Heart left ventricle (tissue), 16 donors: Measurements from ENCODE around the gene UXT. TPM values are rescaled to one million over a fixed set of nuclear protein-coding genes. Genes with fewer than 3 reads are reported as not detected.

ENCODE experiments used
- ATAC-seq, 4 donors: fragments of 200-7000 bp; cut with Tn5 transposase; one replicate each; pipeline ENCODE4 v1.9.1; 2020 to 2022; ENCODE audit warnings: moderate library complexity in 4 of 4, mild to moderate bottlenecking in 3 of 4, moderate number of reproducible peaks in 1 of 4
- DNase-seq, 5 donors: peaks; one replicate each; pipeline ENCODE4 v3.0.0-alpha.2; 2020
- H3K27ac ChIP-seq, 12 donors: fragments of 200-600 bp; sonication (generic) in 4 of 12; one replicate each; pipeline versions ENCODE4 v1.5.0 to v1.8.0; 2016 to 2022; ENCODE audit warnings: mild to moderate bottlenecking in 2 of 12
- H3K27me3 ChIP-seq, 9 donors: fragments of 200-600 bp; sonication (generic) in 2 of 9; one replicate each; pipeline versions ENCODE4 v1.5.1 to v1.8.0; 2016 to 2022; ENCODE audit warnings: mild to moderate bottlenecking in 3 of 9
- H3K36me3 ChIP-seq, 9 donors: fragments of 200-600 bp; sonication (generic) in 2 of 9; one replicate each; pipeline versions ENCODE4 v1.5.0 to v1.8.0; 2018 to 2022; ENCODE audit warnings: mild to moderate bottlenecking in 2 of 9
- H3K4me1 ChIP-seq, 12 donors: fragments of 200-600 bp; sonication (generic) in 4 of 12; one replicate each; pipeline versions ENCODE4 v1.5.0 to v1.8.0; 2016 to 2022; ENCODE audit warnings: mild to moderate bottlenecking in 3 of 12
- H3K4me3 ChIP-seq, 12 donors: fragments of 200-600 bp; sonication (generic) in 4 of 12; one replicate each; pipeline versions ENCODE4 v1.5.0 to v1.8.0; 2017 to 2022; ENCODE audit warnings: mild to moderate bottlenecking in 9 of 12, moderate library complexity in 4 of 12
- H3K9me3 ChIP-seq, 12 donors: fragments of 200-600 bp; sonication (generic) in 4 of 12; one replicate each; pipeline versions ENCODE4 v1.5.0 to v1.8.0; 2016 to 2022; ENCODE audit warnings: mild to moderate bottlenecking in 1 of 12
- CTCF ChIP-seq, 12 donors: fragments of 200-600 bp; sonication (generic) in 4 of 12; IDR thresholded peaks; one replicate each; pipeline versions ENCODE4 v1.5.0 to v1.8.0; 2018 to 2022; ENCODE audit warnings: antibody characterized with exemption in 12 of 12, mild to moderate bottlenecking in 5 of 12
- POLR2A ChIP-seq, 2 donors: fragments of 450-650 bp; IDR thresholded peaks; one replicate each; pipeline ENCODE4 v1.6.1; 2017; ENCODE audit warnings: antibody characterized with exemption in 2 of 2, mild to moderate bottlenecking in 2 of 2, moderate library complexity in 2 of 2
- WGBS, 4 donors: extraction: QIAGEN DNeasy Blood & Tissue Kit in 2 of 4; methylation state at CpG; one replicate each; pipeline versions ENCODE4 v1.1.5 to v1.1.7; 2013 to 2018; 5-methylcytosine and 5-hydroxymethylcytosine counted together
- intact Hi-C, 10 donors: fragments of 100-400 bp; cut with DNase I; formaldehyde crosslinking; loops; one replicate each; pipeline versions ENCODE4 v1.11.1 to v1.14.2; 2022
- polyA plus RNA-seq, 2 donors: library from polyadenylated mRNA; stranded (reverse); fragments of 200-250 nt; gene quantifications; one replicate each; pipeline ENCODE4 v1.2.3, GENCODE V29; 2013
- total RNA-seq, 9 donors: library from RNA; depleted of rRNA in 2 of 9; stranded (reverse); fragments of >200 nt in 2 of 9; fragmentation: NEBNext Ultra II Directional in 3 of 9; extraction: Animal tissue kit (Norgen Biotek cat#: 25700) in 3 of 9; gene quantifications; one replicate each; pipeline versions ENCODE4 v1.1.0 to v1.2.4, GENCODE V29; 2016 to 2023
- donor health status: ischemic (EF 13 %, LVEDD 7.1; RV severe dilation, severe dysfunction).
- donor health status: healthy with polysubstance abuse.
- donor health status: DM: no; HTN: yes; CAD: no.
- donor health status: DM: no; HTN: no; CAD: no.
- donor health status: ischemic (EF 25% LVEDD 6.9; RV normal size, moderate dysfunction).
- donor health status: ischemic (EF 25% LVEDD 5.7; RV mildly dilated, moderate dysfunction).
- donor health status: healthy.
- donor health status: DM: yes; HTN: yes; CAD: no.
- donor health status: ischemic (EF 35%, LVEDD 5.7; RV mildly dilated, moderate dysfunction).
- donor health status: nonischemic (EF 11% LVEDD 7.7; RV severe dilation, severe dysfunction).
- donor health status: DM: yes; HTN: yes; CAD: no.
- donor health status: PGD.
- donor health status: ischemic (EF 29% LVEDD 5.4; RV normal size, mild dysfunction).
- donor health status: nonischemic (EF 23%, LVEDD 6.1; RV moderate dilation, normal function).

Gene UXT
- total and polyA plus RNA-seq, 11 donors = 74.4 to 193 (median 97.7) TPM

DNA sequence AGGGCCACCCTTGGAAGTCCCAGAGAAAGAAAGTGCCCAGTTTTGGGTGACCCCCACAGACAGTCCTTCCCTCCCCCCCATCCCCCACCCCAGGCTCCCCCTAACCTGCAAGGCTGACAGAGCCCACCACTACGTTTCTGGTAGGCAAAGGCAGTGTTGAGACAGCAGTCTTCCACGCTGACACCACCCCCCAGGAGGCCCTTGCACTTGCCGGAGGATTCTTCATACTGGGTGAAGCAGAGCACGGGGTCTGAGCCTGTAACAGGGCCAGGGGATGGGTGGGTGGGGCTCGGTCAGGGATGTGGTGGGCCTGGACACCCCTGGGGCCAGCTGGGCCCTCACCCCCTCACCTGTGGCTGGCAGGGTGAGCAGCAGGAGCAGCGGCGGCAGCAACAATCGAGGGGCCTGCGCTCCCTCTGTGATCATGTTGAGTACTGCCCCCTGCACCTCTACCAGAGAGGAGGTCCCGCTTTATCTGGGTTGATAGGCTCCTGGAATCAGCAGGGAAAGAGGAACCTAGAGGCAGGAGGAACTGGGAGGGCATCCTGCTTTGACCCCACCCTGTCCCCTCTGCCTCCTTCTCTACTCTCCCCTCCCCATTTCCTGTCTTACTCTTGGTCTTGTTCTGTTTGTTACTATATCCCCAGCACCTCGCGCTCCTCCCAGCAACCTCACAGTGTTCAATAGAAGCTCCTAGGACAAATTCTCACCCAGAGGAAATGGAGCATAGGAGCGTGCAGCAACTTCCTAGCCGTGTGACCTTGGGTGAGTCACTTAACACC, 29.4 kb downstream of the UXT start, which contains the start of gene CFP:
Gene CFP, minus strand, starts transcription at position 512 of the 782 bp plus-strand sequence. Its CDS starts 86 bp downstream, at position 426.
- DNase-seq (no peak), ATAC-seq (peak in 3 of 4 donors; percentile 18 to 53 (median 26))
- 45 to 68% (median 54%) methylated on average over 8 to 14 of the region's 14 CpGs for WGBS, 4 donors
- H3K27me3 ChIP-seq = no peaks in the 10 kb centered on the region
- peak within 1 kb of the TSS in 1 of 12 donors; percentile 58 for H3K27ac ChIP-seq
- intact Hi-C loops = loop anchor here in 2 of 10 donors (10.0 kb wide), 1 partner anchor 65 kb away; the partner anchor contains the start of gene ARAF (in 2 of the 2)
- no peaks in the 10 kb centered on the region for H3K9me3 ChIP-seq
- peaks cover 0 to 5% (median 0%) of the 10 kb centered on the region in 9 donors for H3K36me3 ChIP-seq
- H3K4me1 ChIP-seq = peaks cover 0 to 12% (median 0%) of the 10 kb centered on the region in 12 donors
- peak within 1 kb of the TSS in 4 of 12 donors; percentile 0 to 49 (median 22) for H3K4me3 ChIP-seq
- TF ChIP-seq CTCF (IDR thresholded peaks at IDR 0.05) (no peak), POLR2A (IDR thresholded peaks at IDR 0.05) (no peak)

GRCh38 chrX:47628982-47629381, 30.0 kb downstream of the UXT start:
- H3K27ac ChIP-seq = peak overlapping the region in 1 of 12 donors; percentile 58

GRCh38 chrX:47625365-47625764, 33.6 kb downstream of the UXT start:
- no peak for ATAC-seq

More at GRCh38 chrX:47628982-47629381, 30.0 kb downstream of the UXT start:
- no peak for TF ChIP-seq POLR2A (IDR thresholded peaks at IDR 0.05)
- TF ChIP-seq CTCF (IDR thresholded peaks at IDR 0.05) = no peak
- Histone ChIP-seq H3K36me3 (no peaks in the 10 kb centered on the region), H3K4me1 (peaks cover 0 to 12% (median 0%) of the 10 kb centered on the region in 12 donors), H3K9me3 (no peaks in the 10 kb centered on the region), H3K27me3 (no peaks in the 10 kb centered on the region), H3K4me3 (peak overlapping the region in 1 of 12 donors; percentile 49)
- ATAC-seq = no peak
- WGBS, 4 donors = 75 to 96% (median 87%) methylated on average over 1 of the region's 1 CpG
- intact Hi-C loops = loop anchor here in 1 of 10 donors (10.0 kb wide), 1 partner anchor 64 kb away; the partner anchor contains the start of gene ARAF
- no peak for DNase-seq

More at GRCh38 chrX:47625365-47625764, 33.6 kb downstream of the UXT start:
- H3K9me3 ChIP-seq = no peaks in the 10 kb centered on the region
- no peak for DNase-seq
- H3K36me3 ChIP-seq = no peaks in the 10 kb centered on the region
- WGBS, 4 donors = 91 to 96% (median 93%) methylated on average over 2 of the region's 2 CpGs
- intact Hi-C loops = loop anchor here in 1 of 10 donors (10.0 kb wide), 1 partner anchor 61 kb away; the partner anchor contains the start of gene ARAF
- no peak overlapping the region for H3K4me3 ChIP-seq
- H3K27me3 ChIP-seq = peaks cover 0 to 9% (median 0%) of the 10 kb centered on the region in 9 donors
- no peak overlapping the region for H3K27ac ChIP-seq
- TF ChIP-seq CTCF (IDR thresholded peaks at IDR 0.05) (no peak), POLR2A (IDR thresholded peaks at IDR 0.05) (no peak)
- H3K4me1 ChIP-seq = peaks cover 0 to 5% (median 0%) of the 10 kb centered on the region in 12 donors
